ENCODE data around the gene DPF3.

The DPF3 gene

GRCh38 chr14:72636094-72636493 lies 257.8 kb downstream of the DPF3 start:
- no peak for DNase-seq

- no peak for DNase-seq
Measured at GRCh38 chr14:72634691-72635616, 258.9 kb downstream of the DPF3 start.

GRCh38 chr14:72633551-72633950 lies 260.4 kb downstream of the DPF3 start:
- no peak for DNase-seq

GRCh38 chr14:72632727-72633126 lies 261.2 kb downstream of the DPF3 start:
- no peak for DNase-seq

DNA sequence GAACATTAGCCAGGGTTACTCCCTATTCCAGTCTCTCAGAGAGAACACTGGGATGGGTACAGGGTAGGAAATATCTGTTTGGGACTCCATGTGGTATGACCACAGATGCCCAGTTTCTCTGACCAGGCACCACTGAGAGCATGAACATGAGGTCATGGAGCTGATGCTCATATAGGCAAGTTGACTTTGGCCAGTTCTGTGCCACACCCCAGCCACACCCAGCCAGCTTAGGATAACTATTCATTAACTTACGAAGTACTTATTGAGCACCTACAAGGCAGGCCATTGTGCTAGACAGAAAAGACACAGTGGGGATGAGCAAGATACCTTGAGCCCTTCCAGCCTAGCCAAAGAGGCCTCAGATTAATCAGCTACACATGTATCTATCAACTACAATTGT lies 262.5 kb downstream of the DPF3 start:
- DNase-seq = no peak

GRCh38 chr14:72630374-72630773 lies 263.5 kb downstream of the DPF3 start:
- DNase-seq = no peak

- DNase-seq = no peak
Measured at GRCh38 chr14:72629534-72629933, 264.4 kb downstream of the DPF3 start.

DNA sequence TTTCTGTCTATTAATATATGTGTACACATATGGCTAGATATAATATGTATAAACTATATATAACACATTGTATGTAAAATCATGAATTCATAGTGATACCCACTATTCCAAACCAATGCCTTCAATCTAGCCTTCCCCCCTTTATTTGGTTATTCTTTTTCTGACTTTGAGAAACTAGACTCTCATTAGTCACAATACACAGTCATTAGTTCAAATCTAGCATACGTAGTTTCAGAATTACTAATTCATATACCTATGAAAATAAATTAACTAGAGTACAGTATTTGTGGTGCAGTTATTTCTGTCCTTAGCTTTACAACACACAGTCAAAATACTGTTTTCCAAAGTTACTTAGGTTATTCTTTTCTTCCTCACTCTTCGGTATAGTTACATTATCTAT lies 268.2 kb downstream of the DPF3 start:
- no peak for DNase-seq

- no peak for DNase-seq
Measured at GRCh38 chr14:72621387-72622065, 272.4 kb downstream of the DPF3 start.

DNA sequence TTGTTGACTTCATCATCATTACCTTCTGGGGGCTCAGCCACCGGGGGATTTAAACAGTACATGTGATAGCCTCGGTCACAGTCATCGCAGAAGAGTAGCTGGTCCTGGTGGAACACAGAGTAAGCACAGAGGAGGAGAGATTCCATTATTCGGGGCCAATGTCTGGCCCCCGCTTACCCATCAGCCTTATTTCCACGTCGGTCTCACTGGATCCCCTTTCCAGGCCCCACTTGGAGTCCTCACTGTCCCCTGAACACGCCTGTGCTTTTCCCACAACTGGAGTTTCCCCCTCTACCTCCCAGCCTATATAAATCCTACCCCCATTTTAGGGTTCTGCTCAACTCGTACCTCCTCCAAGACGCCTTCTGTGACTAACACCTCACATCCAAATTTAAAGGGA lies 274.0 kb downstream of the DPF3 start:
- no peak for DNase-seq

DNA sequence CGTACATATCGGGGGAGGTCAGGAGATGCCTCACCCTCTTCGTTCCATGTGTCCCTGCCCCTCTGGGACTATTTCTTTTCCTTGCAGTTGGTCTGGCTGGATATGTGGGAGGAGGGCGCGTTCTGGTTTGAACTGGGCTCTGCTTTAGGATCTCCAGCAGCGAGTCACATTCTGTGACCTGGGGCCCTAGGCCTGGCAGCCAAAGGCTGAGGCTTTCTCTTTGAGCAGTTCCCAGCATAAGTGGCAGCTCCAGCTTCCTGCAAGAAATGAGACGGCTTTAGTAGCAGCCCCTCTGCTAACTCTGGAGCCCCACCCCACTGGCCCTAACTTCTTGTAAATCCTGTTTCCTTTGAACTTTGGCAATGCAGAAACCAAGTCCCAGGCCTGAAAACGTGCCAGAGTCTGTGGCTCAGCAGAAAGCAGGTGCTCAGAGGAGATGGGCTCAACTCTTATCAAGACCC lies 274.8 kb downstream of the DPF3 start:
- no peak for DNase-seq

- DNase-seq = no peak
Measured at GRCh38 chr14:72618424-72618823, 275.5 kb downstream of the DPF3 start.

GRCh38 chr14:72617391-72618031 lies 276.4 kb downstream of the DPF3 start:
- DNase-seq = no peak

- no peak for DNase-seq
Measured at GRCh38 chr14:72616811-72617210, 277.1 kb downstream of the DPF3 start.

GRCh38 chr14:72616294-72616693 lies 277.6 kb downstream of the DPF3 start:
- DNase-seq = no peak

DNA sequence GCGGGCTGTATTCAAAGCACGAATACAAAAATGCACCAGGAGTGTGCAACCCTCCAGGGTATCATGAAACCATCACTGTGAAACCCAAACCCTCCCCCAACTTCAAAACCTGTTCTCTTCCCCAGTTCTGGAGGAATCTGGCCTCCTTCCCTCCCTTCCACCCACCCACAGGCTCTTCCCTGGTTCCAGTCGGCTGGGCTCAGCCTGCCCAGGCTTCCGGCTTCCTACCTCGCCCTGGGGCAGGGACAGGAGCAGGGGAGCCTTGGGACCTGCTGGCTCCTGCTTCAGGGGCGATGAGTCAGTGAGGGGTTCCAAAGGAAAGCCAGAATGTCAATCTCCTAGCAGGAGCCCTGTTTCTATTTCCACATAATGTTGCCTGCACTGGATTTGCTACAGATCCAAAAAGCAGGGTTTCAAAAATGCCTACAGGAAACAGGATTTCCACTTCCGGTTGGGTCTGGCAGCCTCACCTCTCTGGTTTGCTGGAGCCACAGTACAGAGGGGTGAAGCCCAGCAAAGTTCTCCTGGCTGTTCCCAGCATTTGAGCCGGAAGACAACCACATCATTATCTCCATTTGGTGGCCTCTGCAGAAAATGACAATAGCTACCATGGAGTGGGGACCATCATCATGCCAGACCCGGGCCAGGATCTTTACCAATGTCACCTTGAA lies 278.3 kb downstream of the DPF3 start:
- DNase-seq = no peak

DNA sequence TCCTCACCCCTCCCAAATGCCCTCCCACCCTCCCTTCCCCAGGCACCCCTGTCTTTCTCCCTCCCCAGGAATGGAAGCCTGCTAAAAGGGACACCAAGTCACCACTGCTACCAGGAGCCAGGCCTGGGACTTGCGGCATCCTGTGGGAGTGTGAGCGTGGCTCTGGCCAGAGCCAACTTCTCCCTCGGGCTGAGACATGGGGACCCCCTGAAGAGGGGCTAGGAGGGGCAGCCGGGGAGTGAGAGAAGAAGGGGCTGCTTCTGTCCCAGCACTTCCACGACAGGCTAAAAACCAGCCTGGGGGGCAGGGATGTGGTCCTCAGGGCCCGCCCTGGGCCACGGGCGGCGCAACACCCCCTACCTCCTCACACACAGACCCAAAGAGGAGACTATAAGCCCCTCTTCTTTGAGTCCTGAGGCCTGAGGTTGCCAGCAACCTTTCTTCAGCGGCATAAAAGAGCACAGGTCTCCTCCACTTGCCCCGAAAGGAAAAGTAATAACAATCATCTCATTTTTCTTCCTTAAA lies 278.9 kb downstream of the DPF3 start:
- DNase-seq = no peak

- no peak for DNase-seq
Measured at GRCh38 chr14:72614365-72614764, 279.5 kb downstream of the DPF3 start.

- no peak for DNase-seq
Measured at GRCh38 chr14:72613975-72614319, 280.0 kb downstream of the DPF3 start.

- no peak for DNase-seq
Measured at GRCh38 chr14:72613231-72613974, 280.5 kb downstream of the DPF3 start.

GRCh38 chr14:72612041-72612440 lies 281.9 kb downstream of the DPF3 start:
- DNase-seq = no peak

DNA sequence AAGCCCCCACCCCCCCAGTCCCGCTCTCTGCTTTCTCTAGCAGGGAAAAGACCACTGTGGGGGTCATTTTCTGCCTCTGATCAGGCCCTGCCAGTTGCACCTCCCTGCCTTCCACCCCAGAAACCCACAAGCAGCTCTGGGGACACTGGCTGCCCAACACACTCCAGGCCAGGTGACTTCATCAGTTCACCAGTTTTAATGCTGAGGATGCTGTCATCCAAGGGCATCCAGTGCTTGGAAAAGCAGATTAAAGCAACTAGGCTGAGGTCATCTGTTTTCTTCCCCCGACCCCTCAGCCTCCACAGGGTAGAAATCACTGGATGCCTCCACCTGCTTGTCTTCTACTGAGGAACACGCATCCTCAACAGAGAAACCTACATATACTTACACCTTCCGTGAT lies 282.4 kb downstream of the DPF3 start:
- DNase-seq = no peak

Measured in KG1 (cell line).